Measurements from ENCODE around the gene OXSR1.
"Not testable (repeated sequence)": the region's sequence is repeated elsewhere in the genome, so short reads cannot be mapped to it uniquely, and the experiment has no call there.

The OXSR1 gene

DNA sequence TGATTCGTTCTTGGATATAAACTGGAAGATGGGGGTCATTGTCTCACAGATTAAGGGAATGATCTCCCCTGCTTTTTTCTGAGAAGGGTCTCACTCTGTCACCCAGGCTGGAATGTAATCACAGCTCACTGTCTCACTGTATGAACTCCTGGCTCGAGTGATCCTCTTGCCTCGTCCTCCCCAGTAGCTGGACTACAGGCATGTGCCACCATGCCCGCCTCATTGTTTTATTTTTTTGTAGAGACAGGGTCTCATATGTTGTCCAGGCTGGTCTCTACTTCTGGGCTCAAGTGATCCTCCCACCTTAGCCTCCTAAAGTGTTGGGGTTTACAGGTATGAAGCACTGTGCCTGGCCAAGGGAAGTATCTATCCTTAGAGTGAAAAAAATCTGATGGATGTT lies 5.4 kb downstream of the OXSR1 start:
- TF ChIP-seq, protein P1, sequence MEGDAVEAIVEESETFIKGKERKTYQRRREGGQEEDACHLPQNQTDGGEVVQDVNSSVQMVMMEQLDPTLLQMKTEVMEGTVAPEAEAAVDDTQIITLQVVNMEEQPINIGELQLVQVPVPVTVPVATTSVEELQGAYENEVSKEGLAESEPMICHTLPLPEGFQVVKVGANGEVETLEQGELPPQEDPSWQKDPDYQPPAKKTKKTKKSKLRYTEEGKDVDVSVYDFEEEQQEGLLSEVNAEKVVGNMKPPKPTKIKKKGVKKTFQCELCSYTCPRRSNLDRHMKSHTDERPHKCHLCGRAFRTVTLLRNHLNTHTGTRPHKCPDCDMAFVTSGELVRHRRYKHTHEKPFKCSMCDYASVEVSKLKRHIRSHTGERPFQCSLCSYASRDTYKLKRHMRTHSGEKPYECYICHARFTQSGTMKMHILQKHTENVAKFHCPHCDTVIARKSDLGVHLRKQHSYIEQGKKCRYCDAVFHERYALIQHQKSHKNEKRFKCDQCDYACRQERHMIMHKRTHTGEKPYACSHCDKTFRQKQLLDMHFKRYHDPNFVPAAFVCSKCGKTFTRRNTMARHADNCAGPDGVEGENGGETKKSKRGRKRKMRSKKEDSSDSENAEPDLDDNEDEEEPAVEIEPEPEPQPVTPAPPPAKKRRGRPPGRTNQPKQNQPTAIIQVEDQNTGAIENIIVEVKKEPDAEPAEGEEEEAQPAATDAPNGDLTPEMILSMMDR (conservative IDR thresholded peaks at IDR 0.05; ENCODE audit: low read depth, low read length), result no peak
- no peak for DNase-seq (ENCODE audit: low read depth)
- no peak overlapping the region for H3K4me3 ChIP-seq (ENCODE audit: low read length)

DNA sequence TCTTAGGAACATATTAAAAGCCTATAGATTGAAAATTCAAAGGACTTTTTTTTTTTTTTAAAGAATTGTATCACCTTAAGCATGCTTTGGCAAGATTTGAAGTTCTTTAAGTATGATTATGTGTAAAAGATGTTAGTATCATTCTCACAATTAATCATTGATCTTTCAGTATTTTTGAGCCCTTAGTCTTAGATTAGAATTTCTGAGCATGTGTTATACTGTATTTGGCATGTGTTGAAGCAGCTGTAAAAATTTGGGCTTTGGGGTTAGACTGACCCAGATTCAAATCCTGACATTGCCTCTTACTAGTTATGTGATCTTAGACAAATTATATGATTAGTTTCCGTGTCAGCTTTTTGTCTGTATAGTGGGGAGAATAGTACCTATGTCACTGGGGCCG lies 6.3 kb downstream of the OXSR1 start:
- TF ChIP-seq, protein P1 (conservative IDR thresholded peaks at IDR 0.05; ENCODE audit: low read depth, low read length), result no peak
- no peak overlapping the region for H3K4me3 ChIP-seq (ENCODE audit: low read length)
- DNase-seq (ENCODE audit: low read depth), result no peak

DNA sequence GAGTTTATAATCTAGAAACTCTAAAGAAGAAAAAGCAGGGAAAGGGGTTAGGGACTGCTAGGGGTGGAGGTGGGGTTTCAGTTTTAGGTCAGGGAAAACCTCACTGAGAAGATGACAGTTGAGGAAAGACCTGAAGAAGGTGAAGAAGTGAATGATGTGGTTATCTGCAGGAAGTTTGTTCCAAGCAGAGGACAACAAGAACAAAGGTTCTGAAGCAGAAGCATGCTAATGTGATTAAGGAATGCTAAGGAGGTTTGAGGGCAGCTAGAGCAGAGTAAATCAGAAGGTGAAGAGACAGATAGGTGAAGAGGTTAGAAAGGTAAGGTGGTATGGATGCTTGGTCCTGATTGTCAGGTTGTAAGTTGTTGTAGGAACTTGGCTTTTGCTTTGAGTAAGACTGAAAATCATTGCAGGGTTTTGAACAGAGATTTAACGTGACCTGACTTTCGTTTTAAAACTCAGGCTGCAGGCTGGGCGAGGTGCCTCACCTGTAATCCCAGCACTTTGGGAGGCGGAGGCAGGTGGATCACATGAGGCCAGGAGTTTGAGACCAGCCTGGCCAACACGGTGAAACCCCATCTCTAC lies 8.6 kb downstream of the OXSR1 start:
- DNase-seq (ENCODE audit: low read depth), result no peak
- TF ChIP-seq, protein P1 (conservative IDR thresholded peaks at IDR 0.05; ENCODE audit: low read depth, low read length), result no peak
- H3K4me3 ChIP-seq (ENCODE audit: low read length), result no peak overlapping the region

DNA sequence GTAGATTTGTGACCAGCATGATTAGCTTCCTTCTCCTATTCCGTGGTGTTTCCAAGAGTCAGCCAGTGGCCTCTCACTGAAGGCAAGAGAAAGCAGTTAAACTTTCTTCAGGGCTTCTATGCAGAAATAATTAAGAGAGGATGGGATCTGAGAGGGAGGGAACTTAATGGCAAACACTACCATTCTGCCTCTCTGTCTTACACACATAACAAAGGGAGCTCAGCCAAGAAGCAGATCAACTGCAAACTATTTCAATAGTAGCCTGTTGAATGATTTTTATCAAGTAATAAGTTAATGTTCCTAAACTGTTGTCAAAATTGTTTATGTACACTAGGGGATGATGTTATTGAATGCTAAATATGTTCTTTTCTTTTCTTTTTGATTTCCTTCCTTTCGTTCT lies 11.8 kb downstream of the OXSR1 start:
- no peak for DNase-seq (ENCODE audit: low read depth)
- H3K4me3 ChIP-seq (ENCODE audit: low read length), result no peak overlapping the region
- TF ChIP-seq, protein P1 (conservative IDR thresholded peaks at IDR 0.05; ENCODE audit: low read depth, low read length), result no peak

DNA sequence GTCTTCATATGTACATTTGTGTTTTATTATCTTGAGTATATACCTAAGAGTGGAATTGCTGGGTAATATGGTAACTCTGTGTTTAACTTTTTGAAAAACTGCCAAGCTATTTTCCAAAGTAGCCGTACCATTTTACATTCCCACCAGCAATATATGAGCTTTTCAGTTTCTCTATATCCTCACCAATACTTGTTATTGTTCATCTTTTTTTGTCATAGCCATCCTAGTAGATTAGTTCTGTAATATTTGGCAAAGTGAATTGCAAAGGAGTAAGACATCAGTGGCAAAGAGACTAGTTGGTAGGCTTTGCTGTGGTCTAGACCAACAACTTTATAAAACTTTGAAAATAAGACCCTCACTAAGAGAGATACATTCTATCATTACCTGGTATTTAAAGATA lies 21.4 kb downstream of the OXSR1 start:
- TF ChIP-seq, protein P1 (conservative IDR thresholded peaks at IDR 0.05; ENCODE audit: low read depth, low read length), result no peak
- no peak for DNase-seq (ENCODE audit: low read depth)
- H3K4me3 ChIP-seq (ENCODE audit: low read length), result no peak overlapping the region

DNA sequence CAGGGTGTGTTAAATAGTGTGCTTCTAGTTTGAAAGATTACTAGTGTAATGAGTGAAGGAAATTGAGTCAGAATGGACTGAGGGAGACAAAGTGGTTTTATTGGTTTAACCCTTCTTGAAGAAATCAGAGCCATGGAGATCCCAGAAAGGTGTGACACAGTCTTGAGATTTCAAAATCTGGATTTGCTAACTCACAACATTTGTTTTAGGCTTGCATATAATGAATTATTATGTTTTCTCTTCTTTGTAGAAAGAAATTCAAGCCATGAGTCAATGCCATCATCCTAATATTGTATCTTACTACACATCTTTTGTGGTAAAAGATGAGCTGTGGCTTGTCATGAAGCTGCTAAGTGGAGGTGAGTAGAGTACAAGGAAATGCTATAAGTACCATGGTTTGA lies 25.1 kb downstream of the OXSR1 start:
- H3K4me3 ChIP-seq (ENCODE audit: low read length), result no peak overlapping the region
- no peak for DNase-seq (ENCODE audit: low read depth)
- TF ChIP-seq, protein P1 (conservative IDR thresholded peaks at IDR 0.05; ENCODE audit: low read depth, low read length), result no peak

DNA sequence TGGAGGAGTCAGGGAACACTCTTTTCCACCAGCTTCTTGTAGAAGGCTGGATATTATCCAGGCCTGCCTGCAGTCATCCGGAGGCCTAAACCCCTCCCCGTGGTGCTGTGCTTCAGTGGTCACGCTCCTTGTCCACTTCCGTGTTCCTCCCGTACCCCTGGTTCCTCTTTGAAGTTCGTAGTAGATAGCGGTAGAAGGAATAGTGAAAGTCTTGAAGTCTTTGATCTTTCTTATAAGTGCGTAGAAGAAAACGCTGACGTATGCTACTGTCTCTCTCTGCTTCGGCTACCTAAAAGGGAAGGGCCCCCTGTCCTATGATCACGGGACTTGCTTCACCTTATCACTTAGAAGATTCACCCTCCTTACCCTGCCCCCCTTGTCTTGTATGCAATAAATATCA lies 37.6 kb downstream of the OXSR1 start:
- not testable (repeated sequence) for H3K4me3 ChIP-seq (ENCODE audit: low read length); DNase-seq (ENCODE audit: low read depth)

DNA sequence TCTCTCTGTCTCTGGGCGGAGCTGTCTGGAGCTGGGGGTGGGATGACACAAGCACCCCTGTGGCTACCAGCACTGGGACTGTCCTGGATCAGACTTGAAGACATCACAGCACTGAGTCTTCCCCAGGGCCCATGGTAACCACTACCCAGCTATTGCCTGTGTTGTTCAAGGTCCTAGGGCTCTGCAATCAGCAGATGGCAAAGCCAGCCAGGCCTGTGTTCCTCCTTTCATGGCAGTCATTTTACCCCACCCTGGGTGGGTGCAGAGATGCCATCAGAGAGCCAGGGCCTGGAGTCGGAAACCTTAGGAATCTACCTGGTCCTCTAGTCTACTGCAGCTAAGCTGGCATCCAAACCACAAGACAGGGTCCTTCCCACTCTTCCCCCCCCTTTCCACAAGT lies 38.4 kb downstream of the OXSR1 start:
- TF ChIP-seq, protein P1 (conservative IDR thresholded peaks at IDR 0.05; ENCODE audit: low read depth, low read length), result no peak
- H3K4me3 ChIP-seq (ENCODE audit: low read length), result no peak overlapping the region
- no peak for DNase-seq (ENCODE audit: low read depth)

Data from retinal pigment epithelial cell (primary cell).